Thyroid gland (tissue), 4 donors: ENCODE data around the gene TOP1. TPM values are rescaled to one million over a fixed set of nuclear protein-coding genes. Genes with fewer than 3 reads are reported as not detected.

Experiments used
- DNase-seq, 2 donors: peaks; one replicate each; pipeline ENCODE4 v3.0.0-alpha.2; 2019
- H3K27ac ChIP-seq, 3 donors: fragments of 200-600 bp; sonication (generic); 1 replicate in 2 of 3; 2 replicates in 1 of 3; pipeline ENCODE4 v1.5.1; 2016 to 2019; ENCODE audit warnings: mild to moderate bottlenecking in 1 of 3, moderate library complexity in 1 of 3
- H3K27me3 ChIP-seq: fragments of 200-600 bp; sonication (generic); one replicate; pipeline ENCODE4 v1.5.1; 2019
- H3K36me3 ChIP-seq, 2 donors: fragments of 200-600 bp; sonication (generic); one replicate each; pipeline ENCODE4 v1.5.1; 2016 to 2019
- H3K4me1 ChIP-seq, 2 donors: fragments of 200-600 bp; sonication (generic); one replicate each; pipeline ENCODE4 v1.5.1; 2017 to 2019
- H3K4me3 ChIP-seq, 3 donors: fragments of 200-600 bp; sonication (generic); replicated peaks in 1 of 3; 1 replicate in 2 of 3; 2 replicates in 1 of 3; pipeline ENCODE4 v1.5.1; 2016; ENCODE audit warnings: mild to moderate bottlenecking in 1 of 3
- H3K9me3 ChIP-seq: fragments of 200-600 bp; sonication (generic); one replicate; pipeline ENCODE4 v1.5.1; 2017
- POLR2A ChIP-seq, 2 donors: fragments of 450-650 bp; IDR thresholded peaks; one replicate each; pipeline ENCODE4 v1.6.1; 2017; ENCODE audit warnings: antibody characterized with exemption in 2 of 2, mild to moderate bottlenecking in 2 of 2, moderate library complexity in 1 of 2
- WGBS, 2 donors: methylation state at CpG; one replicate each; pipeline ENCODE4 v1.1.5; 2017; 5-methylcytosine and 5-hydroxymethylcytosine counted together
- intact Hi-C: fragments of 100-400 bp; cut with DNase I; formaldehyde crosslinking; loops from one replicate; pipeline ENCODE4 v1.15.1; 2023
- total RNA-seq, 4 donors: library from RNA; depleted of rRNA; stranded (reverse); fragments of >200 nt; gene quantifications; one replicate each; pipeline ENCODE4 v1.2.3, GENCODE V29; 2016
- TF ChIP-seq, protein P1 (sequence below), 6 experiments: fragments of 200-600 bp in 3 of 6; fragments of 450-650 bp in 3 of 6; sonication (generic) in 3 of 6; IDR thresholded peaks; one replicate each; pipeline ENCODE4 v1.5.1; 2016 to 2019; ENCODE audit warnings: antibody characterized with exemption in 6 of 6, mild to moderate bottlenecking in 2 of 6, inconsistent platforms in 1 of 6, moderate library complexity in 1 of 6

Gene TOP1
- total RNA-seq, 4 donors from 2014 or later = 31.3 to 46.3 (median 41.4) TPM

DNA sequence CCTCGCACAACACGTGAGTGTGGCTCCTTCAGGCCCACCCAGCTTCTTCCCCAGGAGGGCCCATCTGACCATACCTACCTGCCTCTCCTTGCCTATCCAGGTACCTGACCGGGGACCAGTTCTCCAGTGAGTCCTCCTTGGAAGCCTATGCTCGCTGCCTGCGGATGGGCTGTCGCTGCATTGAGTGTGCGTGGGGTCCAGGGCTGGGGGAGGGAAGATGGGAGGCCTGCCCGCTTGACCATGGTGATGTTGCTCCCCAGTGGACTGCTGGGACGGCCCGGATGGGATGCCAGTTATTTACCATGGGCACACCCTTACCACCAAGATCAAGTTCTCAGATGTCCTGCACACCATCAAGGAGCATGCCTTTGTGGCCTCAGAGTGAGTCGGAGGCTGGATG, 135.2 kb downstream of the TOP1 start:
- H3K27ac ChIP-seq = no peak overlapping the region
- peaks cover 62 to 76% of the 10 kb centered on the region in 2 donors for H3K36me3 ChIP-seq
- no peaks in the 10 kb centered on the region for H3K27me3 ChIP-seq
- H3K4me1 ChIP-seq = peaks cover 11 to 25% of the 10 kb centered on the region in 2 donors
- no peak for DNase-seq
- 95 to 97% methylated on average over 10 to 11 of the region's 11 CpGs for WGBS, 2 donors
- H3K4me3 ChIP-seq = no peak overlapping the region
- TF ChIP-seq, protein P1, sequence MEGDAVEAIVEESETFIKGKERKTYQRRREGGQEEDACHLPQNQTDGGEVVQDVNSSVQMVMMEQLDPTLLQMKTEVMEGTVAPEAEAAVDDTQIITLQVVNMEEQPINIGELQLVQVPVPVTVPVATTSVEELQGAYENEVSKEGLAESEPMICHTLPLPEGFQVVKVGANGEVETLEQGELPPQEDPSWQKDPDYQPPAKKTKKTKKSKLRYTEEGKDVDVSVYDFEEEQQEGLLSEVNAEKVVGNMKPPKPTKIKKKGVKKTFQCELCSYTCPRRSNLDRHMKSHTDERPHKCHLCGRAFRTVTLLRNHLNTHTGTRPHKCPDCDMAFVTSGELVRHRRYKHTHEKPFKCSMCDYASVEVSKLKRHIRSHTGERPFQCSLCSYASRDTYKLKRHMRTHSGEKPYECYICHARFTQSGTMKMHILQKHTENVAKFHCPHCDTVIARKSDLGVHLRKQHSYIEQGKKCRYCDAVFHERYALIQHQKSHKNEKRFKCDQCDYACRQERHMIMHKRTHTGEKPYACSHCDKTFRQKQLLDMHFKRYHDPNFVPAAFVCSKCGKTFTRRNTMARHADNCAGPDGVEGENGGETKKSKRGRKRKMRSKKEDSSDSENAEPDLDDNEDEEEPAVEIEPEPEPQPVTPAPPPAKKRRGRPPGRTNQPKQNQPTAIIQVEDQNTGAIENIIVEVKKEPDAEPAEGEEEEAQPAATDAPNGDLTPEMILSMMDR (IDR thresholded peaks at IDR 0.05) = no peak
- TF ChIP-seq POLR2A (IDR thresholded peaks at IDR 0.05) = no peak
- no peaks in the 10 kb centered on the region for H3K9me3 ChIP-seq
- intact Hi-C loops = loop anchor here (10.0 kb wide), 1 partner anchor 251 kb away; no protein-coding TSS in a partner anchor

DNA sequence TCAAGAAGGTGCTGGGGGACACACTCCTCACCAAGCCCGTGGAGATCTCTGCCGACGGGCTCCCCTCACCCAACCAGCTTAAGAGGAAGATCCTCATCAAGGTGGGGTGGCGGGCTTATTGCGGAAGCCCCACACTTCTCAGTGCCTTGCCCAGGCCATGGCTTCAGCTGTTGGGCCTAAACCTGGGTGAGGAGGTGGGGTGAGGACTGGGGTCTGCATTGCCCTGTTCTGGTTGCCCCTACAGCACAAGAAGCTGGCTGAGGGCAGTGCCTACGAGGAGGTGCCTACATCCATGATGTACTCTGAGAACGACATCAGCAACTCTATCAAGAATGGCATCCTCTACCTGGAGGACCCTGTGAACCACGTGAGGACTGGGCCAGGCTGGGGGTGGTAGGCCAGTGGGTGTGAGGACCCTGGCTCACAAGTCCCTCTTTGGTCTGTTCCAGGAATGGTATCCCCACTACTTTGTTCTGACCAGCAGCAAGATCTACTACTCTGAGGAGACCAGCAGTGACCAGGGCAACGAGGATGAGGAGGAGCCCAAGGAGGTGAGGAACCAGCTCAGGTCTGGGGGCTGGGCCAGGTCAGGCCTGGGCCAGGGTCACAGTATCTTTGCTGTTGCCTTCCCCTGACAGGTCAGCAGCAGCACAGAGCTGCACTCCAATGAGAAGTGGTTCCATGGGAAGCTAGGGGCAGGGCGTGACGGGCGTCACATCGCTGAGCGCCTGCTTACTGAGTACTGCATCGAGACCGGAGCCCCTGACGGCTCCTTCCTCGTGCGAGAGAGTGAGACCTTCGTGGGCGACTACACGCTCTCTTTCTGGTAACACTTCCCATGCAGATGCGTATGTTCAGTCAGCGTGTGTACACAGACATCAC, 136.6 kb downstream of the TOP1 start:
- Histone ChIP-seq H3K36me3 (peaks cover 77 to 81% of the 10 kb centered on the region in 2 donors), H3K27ac (no peak overlapping the region)
- intact Hi-C loops = loop anchor here (10.0 kb wide), 1 partner anchor 250 kb away; no protein-coding TSS in a partner anchor

DNA sequence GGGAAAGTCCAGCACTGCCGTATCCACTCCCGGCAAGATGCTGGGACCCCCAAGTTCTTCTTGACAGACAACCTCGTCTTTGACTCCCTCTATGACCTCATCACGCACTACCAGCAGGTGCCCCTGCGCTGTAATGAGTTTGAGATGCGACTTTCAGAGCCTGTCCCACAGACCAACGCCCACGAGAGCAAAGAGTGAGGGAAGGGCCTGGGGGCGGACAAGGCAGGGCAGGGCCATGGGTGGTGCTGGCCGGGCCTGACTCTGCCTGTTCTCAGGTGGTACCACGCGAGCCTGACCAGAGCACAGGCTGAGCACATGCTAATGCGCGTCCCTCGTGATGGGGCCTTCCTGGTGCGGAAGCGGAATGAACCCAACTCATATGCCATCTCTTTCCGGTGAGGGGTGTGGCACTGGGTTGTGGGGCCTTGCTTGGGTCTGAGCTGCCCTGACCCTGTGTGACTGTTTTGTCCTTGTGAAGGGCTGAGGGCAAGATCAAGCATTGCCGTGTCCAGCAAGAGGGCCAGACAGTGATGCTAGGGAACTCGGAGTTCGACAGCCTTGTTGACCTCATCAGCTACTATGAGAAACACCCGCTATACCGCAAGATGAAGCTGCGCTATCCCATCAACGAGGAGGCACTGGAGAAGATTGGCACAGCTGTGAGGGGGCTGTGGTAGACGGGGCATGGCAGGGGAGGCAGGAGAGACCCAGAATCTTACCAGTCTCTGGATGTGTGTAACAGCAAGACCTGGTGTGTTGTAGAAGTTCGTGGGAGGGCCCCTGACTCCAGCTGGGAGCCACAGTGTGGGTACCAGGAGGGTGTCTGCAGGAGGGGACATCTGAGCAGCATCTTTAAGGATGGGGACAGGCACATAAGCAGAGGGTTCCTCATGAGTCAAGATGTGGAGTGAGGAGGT, 137.8 kb downstream of the TOP1 start:
- Histone ChIP-seq H3K4me3 (no peak overlapping the region), H3K27ac (no peak overlapping the region), H3K36me3 (peaks cover 82 to 83% of the 10 kb centered on the region in 2 donors), H3K9me3 (no peaks in the 10 kb centered on the region), H3K4me1 (peaks cover 5% of the 10 kb centered on the region in 2 donors), H3K27me3 (no peaks in the 10 kb centered on the region)
- intact Hi-C loops = loop anchor here (10.0 kb wide), 1 partner anchor 248 kb away; no protein-coding TSS in a partner anchor
- WGBS, 2 donors = 92% methylated on average over 25 of the region's 27 CpGs
- TF ChIP-seq, protein P1 (IDR thresholded peaks at IDR 0.05) = no peak
- TF ChIP-seq POLR2A (IDR thresholded peaks at IDR 0.05) = no peak
- peak; percentile 0 to 3 for DNase-seq

More for the DNA sequence above, 136.6 kb downstream of the TOP1 start:
- 90 to 95% methylated on average over 23 to 24 of the region's 24 CpGs for WGBS, 2 donors
- Histone ChIP-seq H3K9me3 (no peaks in the 10 kb centered on the region), H3K4me3 (no peak overlapping the region), H3K27me3 (no peaks in the 10 kb centered on the region), H3K4me1 (peaks cover 6 to 13% of the 10 kb centered on the region in 2 donors)
- peak in 1 of 2 donors; percentile 0 for DNase-seq
- TF ChIP-seq, protein P1 (IDR thresholded peaks at IDR 0.05) = no peak
- TF ChIP-seq POLR2A (IDR thresholded peaks at IDR 0.05) = no peak

DNA sequence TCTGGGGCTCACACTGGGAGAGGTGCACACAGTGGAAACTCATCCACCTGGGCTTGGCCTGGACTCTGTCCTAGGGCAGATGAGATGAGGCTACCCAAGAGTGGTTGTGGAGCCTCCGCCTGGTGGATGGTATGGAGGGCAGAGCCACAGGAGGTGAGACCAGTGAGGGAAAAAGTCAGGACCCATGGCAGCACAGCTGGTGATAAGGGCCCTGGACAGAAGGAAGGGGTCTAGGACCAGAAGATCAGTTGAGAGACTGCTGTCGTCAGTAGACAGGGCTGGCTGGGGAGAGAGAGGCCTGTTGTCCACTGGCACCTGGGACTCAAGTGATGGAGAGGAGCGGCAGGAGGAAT, 138.5 kb downstream of the TOP1 start:
- Histone ChIP-seq H3K9me3 (no peaks in the 10 kb centered on the region), H3K27me3 (no peaks in the 10 kb centered on the region), H3K4me3 (no peak overlapping the region), H3K4me1 (peaks cover 0 to 4% of the 10 kb centered on the region in 2 donors), H3K27ac (no peak overlapping the region), H3K36me3 (peaks cover 84 to 85% of the 10 kb centered on the region in 2 donors)
- TF ChIP-seq, protein P1 (IDR thresholded peaks at IDR 0.05) = no peak
- no peak for TF ChIP-seq POLR2A (IDR thresholded peaks at IDR 0.05)
- WGBS, 2 donors = 96 to 98% methylated on average over 3 of the region's 3 CpGs
- intact Hi-C loops = loop anchor here (10.0 kb wide), 1 partner anchor 248 kb away; no protein-coding TSS in a partner anchor
- DNase-seq = peak in 1 of 2 donors; percentile 1
